Measurements from ENCODE around the gene TPK1. TPM values are rescaled to one million over a fixed set of nuclear protein-coding genes. Genes with fewer than 3 reads are reported as not detected.

The TPK1 gene
- polyA plus RNA-seq, 1 of the 3 experiments (the other 2 are of a cell fraction), result 3.3 TPM

GRCh38 chr7:144588559-144589051 lies 247.2 kb downstream of the TPK1 start:
- WGBS (ENCODE audit: low lambda C conversion rate), result under 1% methylated on average over 4 of the region's 4 CpGs
- Histone ChIP-seq H2AFZ (ENCODE audit: low read depth) (no peak overlapping the region), H3K27ac (ENCODE audit: low read depth in 2 of 2, low read length in 1 of 2) (no peak overlapping the region), H3K9me3 (no peaks in the 10 kb centered on the region), H3K4me2 (no peak overlapping the region), H3F3A (replicated peaks; ENCODE audit: insufficient read depth) (no peaks in the 10 kb centered on the region), H3K9ac (no peak overlapping the region), H3K9me2 (no peaks in the 10 kb centered on the region), H4K20me1 (ENCODE audit: insufficient read depth) (no peaks in the 10 kb centered on the region), H3K79me2 (ENCODE audit: insufficient read depth) (no peaks in the 10 kb centered on the region), H3K4me1 (ENCODE audit: control insufficient read depth in 1 of 2, insufficient read depth in 2 of 2, low read depth in 1 of 2, low read length in 1 of 2) (no peaks in the 10 kb centered on the region), H3K4me3 (ENCODE audit: low read depth in 2 of 2, low read length in 1 of 2) (no peak overlapping the region), H3K36me3 (replicated peaks in 1 of 2; ENCODE audit: control insufficient read depth in 1 of 2, insufficient read depth in 2 of 2, low read length in 1 of 2) (no peaks in the 10 kb centered on the region), H3K27me3 (ENCODE audit: insufficient read depth) (no peaks in the 10 kb centered on the region)
- ChIA-PET CTCF (no interaction called here), POLR2A (no interaction called here)
- no peak for DNase-seq
- TF ChIP-seq EP300 (IDR thresholded peaks at IDR 0.05; ENCODE audit: borderline replicate concordance in 1 of 2, low read depth in 1 of 2, low read length in 1 of 2), result no peak
- no peak for TF ChIP-seq YY1 (IDR thresholded peaks at IDR 0.05; ENCODE audit: low read depth)
- no peak for TF ChIP-seq SIN3A (IDR thresholded peaks at IDR 0.05; ENCODE audit: borderline replicate concordance, low read depth, low read length)
- no peak for TF ChIP-seq MAX (IDR thresholded peaks at IDR 0.05; ENCODE audit: low read depth)
- TF ChIP-seq MEF2A (IDR thresholded peaks at IDR 0.05; ENCODE audit: borderline replicate concordance, low read depth), result no peak
- no peak for TF ChIP-seq JUND (IDR thresholded peaks at IDR 0.05)
- no peak for TF ChIP-seq TEAD4 (IDR thresholded peaks at IDR 0.05; ENCODE audit: borderline replicate concordance, insufficient read depth)
- TF ChIP-seq POLR2AphosphoS5 (IDR thresholded peaks at IDR 0.05; ENCODE audit: low read depth, low read length), result no peak
- TF ChIP-seq, protein P1, sequence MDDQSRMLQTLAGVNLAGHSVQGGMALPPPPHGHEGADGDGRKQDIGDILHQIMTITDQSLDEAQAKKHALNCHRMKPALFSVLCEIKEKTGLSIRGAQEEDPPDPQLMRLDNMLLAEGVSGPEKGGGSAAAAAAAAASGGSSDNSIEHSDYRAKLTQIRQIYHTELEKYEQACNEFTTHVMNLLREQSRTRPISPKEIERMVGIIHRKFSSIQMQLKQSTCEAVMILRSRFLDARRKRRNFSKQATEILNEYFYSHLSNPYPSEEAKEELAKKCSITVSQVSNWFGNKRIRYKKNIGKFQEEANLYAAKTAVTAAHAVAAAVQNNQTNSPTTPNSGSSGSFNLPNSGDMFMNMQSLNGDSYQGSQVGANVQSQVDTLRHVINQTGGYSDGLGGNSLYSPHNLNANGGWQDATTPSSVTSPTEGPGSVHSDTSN (IDR thresholded peaks at IDR 0.05), result no peak
- no peak for TF ChIP-seq TCF12 (IDR thresholded peaks at IDR 0.05)
- no peak for TF ChIP-seq NFIC (IDR thresholded peaks at IDR 0.05; ENCODE audit: borderline replicate concordance)
- no peak for TF ChIP-seq RCOR1 (IDR thresholded peaks at IDR 0.05; ENCODE audit: low read length)
- TF ChIP-seq RXRA (IDR thresholded peaks at IDR 0.05; ENCODE audit: borderline replicate concordance, low read depth), result no peak
- TF ChIP-seq ELF1 (IDR thresholded peaks at IDR 0.05), result no peak
- TF ChIP-seq GABPA (IDR thresholded peaks at IDR 0.05; ENCODE audit: low read depth), result no peak
- TF ChIP-seq RFX5 (IDR thresholded peaks at IDR 0.05; ENCODE audit: low read length), result no peak

- TF ChIP-seq IRF3 (IDR thresholded peaks at IDR 0.05; ENCODE audit: low read depth, low read length), result no peak
- no peak for TF ChIP-seq RXRA (IDR thresholded peaks at IDR 0.05; ENCODE audit: borderline replicate concordance, low read depth)
- no peak for TF ChIP-seq GABPA (IDR thresholded peaks at IDR 0.05; ENCODE audit: low read depth)
- no peak for TF ChIP-seq MXI1 (IDR thresholded peaks at IDR 0.05; ENCODE audit: low read depth, low read length)
- no peak for TF ChIP-seq RFX5 (IDR thresholded peaks at IDR 0.05; ENCODE audit: low read length)
- TF ChIP-seq, protein P2, sequence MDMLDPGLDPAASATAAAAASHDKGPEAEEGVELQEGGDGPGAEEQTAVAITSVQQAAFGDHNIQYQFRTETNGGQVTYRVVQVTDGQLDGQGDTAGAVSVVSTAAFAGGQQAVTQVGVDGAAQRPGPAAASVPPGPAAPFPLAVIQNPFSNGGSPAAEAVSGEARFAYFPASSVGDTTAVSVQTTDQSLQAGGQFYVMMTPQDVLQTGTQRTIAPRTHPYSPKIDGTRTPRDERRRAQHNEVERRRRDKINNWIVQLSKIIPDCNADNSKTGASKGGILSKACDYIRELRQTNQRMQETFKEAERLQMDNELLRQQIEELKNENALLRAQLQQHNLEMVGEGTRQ (IDR thresholded peaks at IDR 0.05; ENCODE audit: borderline replicate concordance, low read depth, low read length), result no peak
- TF ChIP-seq TCF12 (IDR thresholded peaks at IDR 0.05), result no peak
- TF ChIP-seq EP300 (IDR thresholded peaks at IDR 0.05; ENCODE audit: borderline replicate concordance in 1 of 2, low read depth in 1 of 2, low read length in 1 of 2), result no peak
- Histone ChIP-seq H3K36me3 (replicated peaks in 1 of 2; ENCODE audit: control insufficient read depth in 1 of 2, insufficient read depth in 2 of 2, low read length in 1 of 2) (no peaks in the 10 kb centered on the region), H3K4me2 (no peak overlapping the region), H3K27me3 (ENCODE audit: insufficient read depth) (no peaks in the 10 kb centered on the region), H2AFZ (ENCODE audit: low read depth) (no peak overlapping the region), H3F3A (replicated peaks; ENCODE audit: insufficient read depth) (no peaks in the 10 kb centered on the region), H3K9me3 (no peaks in the 10 kb centered on the region), H3K9ac (no peak overlapping the region), H3K79me2 (ENCODE audit: insufficient read depth) (no peaks in the 10 kb centered on the region), H4K20me1 (ENCODE audit: insufficient read depth) (no peaks in the 10 kb centered on the region), H3K27ac (ENCODE audit: low read depth in 2 of 2, low read length in 1 of 2) (no peak overlapping the region), H3K4me3 (ENCODE audit: low read depth in 2 of 2, low read length in 1 of 2) (no peak overlapping the region), H3K4me1 (ENCODE audit: control insufficient read depth in 1 of 2, insufficient read depth in 2 of 2, low read depth in 1 of 2, low read length in 1 of 2) (no peaks in the 10 kb centered on the region), H3K9me2 (no peaks in the 10 kb centered on the region)
- CTCF ChIA-PET, result no interaction called here
- WGBS (ENCODE audit: low lambda C conversion rate), result 0% methylated on average over 1 of the region's 1 CpG
- no peak for DNase-seq
- POLR2A ChIA-PET, result no interaction called here
Measured at GRCh38 chr7:144587701-144588100, 248.2 kb downstream of the TPK1 start.
